SK-N-SH (cell line): Measurements from ENCODE around the gene DYNC1H1. TPM values are rescaled to one million over a fixed set of nuclear protein-coding genes. Genes with fewer than 3 reads are reported as not detected.

Source experiments
- CTCF ChIA-PET: fragments of 300-600, 350-600 bp; formaldehyde crosslinking; extraction: SDS; loops from one replicate; lab custom pipeline; 2021; lab: Yijun Ruan, JAX
- POLR2A ChIA-PET: fragments of 350-600 bp; sonication (Branson Sonifier 250); formaldehyde crosslinking; extraction: SDS; loops from one replicate; lab custom pipeline; 2020; ENCODE audit warnings: antibody characterized with exemption, inconsistent platforms; lab: Yijun Ruan, JAX
- DNase-seq: peaks from one replicate; pipeline ENCODE4 v3.0.0; 2012
- H2AFZ ChIP-seq: fragments of 200-600 bp; sonication (generic); 2 replicates; pipeline ENCODE4 v1.8.1; 2016; ENCODE audit warnings: antibody characterized with exemption, mild to moderate bottlenecking, low read depth
- H3F3A ChIP-seq: fragments of 200-600 bp; sonication (generic); replicated peaks from 2 replicates; pipeline ENCODE3; 2016; ENCODE audit warnings: antibody characterized with exemption, mild to moderate bottlenecking; ENCODE audit not compliant: insufficient read depth
- H3K27ac ChIP-seq, 2 experiments: fragments of 200-500 bp in 1 of 2; fragments of 200-600 bp in 1 of 2; sonication (Bioruptor generic) in 1 of 2; sonication (generic), shearing (Covaris generic) in 1 of 2; 2 replicates each; pipeline versions ENCODE4 v1.5.1 to v1.6.1; 2014 to 2016; ENCODE audit warnings: low read depth in 2 of 2, inconsistent platforms in 1 of 2, low read length in 1 of 2, mild to moderate bottlenecking in 1 of 2, mixed read lengths in 1 of 2
- H3K27me3 ChIP-seq: fragments of 200-600 bp; sonication (generic), shearing (Covaris generic); 2 replicates; pipeline ENCODE4 v1.6.1; 2016; ENCODE audit warnings: mixed run types; ENCODE audit not compliant: insufficient read depth
- H3K36me3 ChIP-seq, 2 experiments: fragments of 200-500 bp in 1 of 2; fragments of 200-600 bp in 1 of 2; sonication (Bioruptor generic) in 1 of 2; sonication (generic) in 1 of 2; replicated peaks in 1 of 2; 2 replicates each; pipeline versions ENCODE3 to v1.5.1; 2014 to 2016; ENCODE audit warnings: low read length in 1 of 2, mild to moderate bottlenecking in 1 of 2; ENCODE audit not compliant: insufficient read depth in 2 of 2, control insufficient read depth in 1 of 2
- H3K4me1 ChIP-seq, 2 experiments: fragments of 200-500 bp in 1 of 2; fragments of 200-600 bp in 1 of 2; sonication (Bioruptor generic) in 1 of 2; sonication (generic), shearing (Covaris generic) in 1 of 2; 2 replicates each; pipeline versions ENCODE4 v1.5.1 to v1.6.1; 2014 to 2016; ENCODE audit warnings: low read depth in 1 of 2, low read length in 1 of 2, mixed run types in 1 of 2; ENCODE audit not compliant: insufficient read depth in 2 of 2, control insufficient read depth in 1 of 2
- H3K4me2 ChIP-seq: fragments of 200-600 bp; sonication (generic), shearing (Covaris generic); 2 replicates; pipeline ENCODE4 v1.6.1; 2017; ENCODE audit warnings: mixed run types
- H3K4me3 ChIP-seq, 2 experiments: fragments of 200-500 bp in 1 of 2; fragments of 200-600 bp in 1 of 2; sonication (Bioruptor generic) in 1 of 2; sonication (generic), shearing (Covaris generic) in 1 of 2; 2 replicates each; pipeline versions ENCODE4 v1.5.1 to v1.8.1; 2014 to 2016; ENCODE audit warnings: low read depth in 2 of 2, inconsistent platforms in 1 of 2, low read length in 1 of 2, mild to moderate bottlenecking in 1 of 2, mixed read lengths in 1 of 2, moderate library complexity in 1 of 2
- H3K79me2 ChIP-seq: fragments of 200-600 bp; sonication (generic); 2 replicates; pipeline ENCODE4 v1.8.1; 2017; ENCODE audit warnings: mild to moderate bottlenecking; ENCODE audit not compliant: insufficient read depth
- H3K9ac ChIP-seq: fragments of 200-600 bp; sonication (generic); 2 replicates; pipeline ENCODE4 v1.6.1; 2017; ENCODE audit warnings: mixed run types
- H3K9me2 ChIP-seq: fragments of 200-600 bp; sonication (generic); 2 replicates; pipeline ENCODE4 v1.6.1; 2017; ENCODE audit warnings: mixed run types
- H3K9me3 ChIP-seq: fragments of 200-600 bp; sonication (generic); 2 replicates; pipeline ENCODE4 v1.6.1; 2017; ENCODE audit warnings: mixed run types, mild to moderate bottlenecking, moderate library complexity
- H4K20me1 ChIP-seq: fragments of 200-600 bp; sonication (generic); 2 replicates; pipeline ENCODE4 v1.6.1; 2017; ENCODE audit warnings: mild to moderate bottlenecking, mixed run types; ENCODE audit not compliant: insufficient read depth
- CTCF ChIP-seq: fragments of 200-600 bp; sonication (generic); IDR thresholded peaks from 2 replicates; pipeline ENCODE4 v1.6.1; 2017; ENCODE audit warnings: antibody characterized with exemption, mild to moderate bottlenecking, moderate library complexity
- FOXJ3 ChIP-seq: sonication (generic); formaldehyde crosslinking; IDR thresholded peaks from 2 replicates; pipeline ENCODE4 v1.5.1; 2020; ENCODE audit warnings: mild to moderate bottlenecking, missing genetic modification reagents
- GABPA ChIP-seq: IDR thresholded peaks from 2 replicates; pipeline ENCODE4 v1.4.0; 2012; ENCODE audit warnings: low read depth, mild to moderate bottlenecking
- IRF3 ChIP-seq: fragments of 150-350 bp; IDR thresholded peaks from 2 replicates; pipeline ENCODE4 v1.6.1; 2016; ENCODE audit warnings: mild to moderate bottlenecking, low read depth, low read length
- MXI1 ChIP-seq: IDR thresholded peaks from 2 replicates; pipeline ENCODE4 v1.6.1; 2012; ENCODE audit warnings: mild to moderate bottlenecking, low read depth, low read length, improper control_type of control experiment
- PBX3 ChIP-seq: IDR thresholded peaks from 2 replicates; pipeline ENCODE4; 2012
- RAD21 ChIP-seq: IDR thresholded peaks from 2 replicates; pipeline ENCODE4 v1.6.1; 2012; ENCODE audit warnings: mild to moderate bottlenecking, low read length
- RCOR1 ChIP-seq: fragments of 150-350 bp; IDR thresholded peaks from 2 replicates; pipeline ENCODE4 v1.6.1; 2017; ENCODE audit warnings: antibody characterized with exemption, low read length
- RXRA ChIP-seq: IDR thresholded peaks from 2 replicates; pipeline ENCODE4 v1.4.0; 2012; ENCODE audit warnings: low read depth, mild to moderate bottlenecking, borderline replicate concordance
- SIN3A ChIP-seq: IDR thresholded peaks from 2 replicates; pipeline ENCODE4 v1.6.1; 2012; ENCODE audit warnings: low read depth, mild to moderate bottlenecking, low read length, moderate library complexity, borderline replicate concordance
- SMC3 ChIP-seq: IDR thresholded peaks from 2 replicates; pipeline ENCODE4 v1.6.1; 2012; ENCODE audit warnings: low read depth, low read length, improper control_type of control experiment
- TAF1 ChIP-seq: IDR thresholded peaks from 2 replicates; pipeline ENCODE4 v1.6.1; 2012; ENCODE audit warnings: low read depth, mild to moderate bottlenecking, low read length, moderate library complexity, borderline replicate concordance
- YY1 ChIP-seq: IDR thresholded peaks from 2 replicates; pipeline ENCODE4 v1.4.0; 2012; ENCODE audit warnings: low read depth, mild to moderate bottlenecking
- WGBS: methylation state at CpG from one replicate; pipeline ENCODE4 v1.1.6; 2017; ENCODE audit warnings: low lambda C conversion rate; 5-methylcytosine and 5-hydroxymethylcytosine counted together
- polyA plus RNA-seq, 3 experiments: library from polyadenylated mRNA; depleted of rRNA; stranded (reverse); fragments of >200 nt; gene quantifications; 2 replicates each; pipeline ENCODE4 v1.2.3, GENCODE V29; 2012
- TF ChIP-seq, protein P1 (sequence below): IDR thresholded peaks from 2 replicates; pipeline ENCODE4 v1.4.0; 2012; ENCODE audit warnings: low read depth
- TF ChIP-seq, protein P2 (sequence below): IDR thresholded peaks from 2 replicates; pipeline ENCODE4 v1.4.0; 2012; ENCODE audit warnings: low read depth, borderline replicate concordance
- TF ChIP-seq, protein P3 (sequence below): IDR thresholded peaks from 2 replicates; pipeline ENCODE4 v1.6.1; 2012; ENCODE audit warnings: mild to moderate bottlenecking, low read depth, low read length, moderate library complexity

Gene DYNC1H1
- polyA plus RNA-seq, 1 of the 3 experiments (the other 2 are of a cell fraction) = 140 TPM

DNA sequence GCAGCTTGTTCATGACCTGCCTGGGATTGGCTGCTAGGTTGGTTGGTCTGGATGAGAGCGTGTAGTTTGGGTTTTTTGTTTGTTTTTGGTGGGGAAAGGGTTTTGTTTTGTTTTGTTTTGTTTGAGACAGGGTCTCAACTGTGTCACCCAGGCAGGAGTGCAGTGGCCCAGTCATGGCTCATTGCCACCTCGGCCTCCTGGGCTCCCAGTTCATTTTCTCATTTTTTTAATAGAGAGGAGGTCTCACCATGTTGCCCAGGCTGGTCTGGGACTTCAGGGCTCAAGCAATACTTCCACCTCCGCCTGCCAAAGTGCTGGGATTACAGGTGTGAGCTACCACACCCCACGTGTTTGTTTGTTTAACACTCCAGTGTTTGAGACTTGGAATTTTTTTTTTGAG, 3.8 kb downstream of the DYNC1H1 start:
- DNase-seq = no peak
- ChIA-PET CTCF (interaction anchor here (1.1 to 1.2 kb wide), 2 partner anchors 16 to 203 kb away, joined by 3 read pairs; no protein-coding TSS in a partner anchor), POLR2A (interaction anchor here (1.2 kb wide), 1 partner anchor 20 kb away, joined by 4 read pairs; no protein-coding TSS in a partner anchor)
- H3K27ac ChIP-seq = no peak overlapping the region
- peaks cover 23 to 24% of the 10 kb centered on the region in 2 experiments for H3K4me1 ChIP-seq
- H3K27me3 ChIP-seq = no peaks in the 10 kb centered on the region
- no peak overlapping the region for H3K4me3 ChIP-seq
- no peak for TF ChIP-seq PBX3
- no peak for TF ChIP-seq FOXJ3
- TF ChIP-seq MXI1 = no peak
- TF ChIP-seq RCOR1 = no peak
- no peak for TF ChIP-seq YY1
- no peak for TF ChIP-seq GABPA
- no peak for TF ChIP-seq SMC3
- TF ChIP-seq SIN3A = no peak
- no peak for TF ChIP-seq RXRA
- TF ChIP-seq TAF1 = no peak
- TF ChIP-seq CTCF = no peak
- TF ChIP-seq, protein P1, sequence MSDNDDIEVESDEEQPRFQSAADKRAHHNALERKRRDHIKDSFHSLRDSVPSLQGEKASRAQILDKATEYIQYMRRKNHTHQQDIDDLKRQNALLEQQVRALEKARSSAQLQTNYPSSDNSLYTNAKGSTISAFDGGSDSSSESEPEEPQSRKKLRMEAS = no peak
- TF ChIP-seq, protein P2, sequence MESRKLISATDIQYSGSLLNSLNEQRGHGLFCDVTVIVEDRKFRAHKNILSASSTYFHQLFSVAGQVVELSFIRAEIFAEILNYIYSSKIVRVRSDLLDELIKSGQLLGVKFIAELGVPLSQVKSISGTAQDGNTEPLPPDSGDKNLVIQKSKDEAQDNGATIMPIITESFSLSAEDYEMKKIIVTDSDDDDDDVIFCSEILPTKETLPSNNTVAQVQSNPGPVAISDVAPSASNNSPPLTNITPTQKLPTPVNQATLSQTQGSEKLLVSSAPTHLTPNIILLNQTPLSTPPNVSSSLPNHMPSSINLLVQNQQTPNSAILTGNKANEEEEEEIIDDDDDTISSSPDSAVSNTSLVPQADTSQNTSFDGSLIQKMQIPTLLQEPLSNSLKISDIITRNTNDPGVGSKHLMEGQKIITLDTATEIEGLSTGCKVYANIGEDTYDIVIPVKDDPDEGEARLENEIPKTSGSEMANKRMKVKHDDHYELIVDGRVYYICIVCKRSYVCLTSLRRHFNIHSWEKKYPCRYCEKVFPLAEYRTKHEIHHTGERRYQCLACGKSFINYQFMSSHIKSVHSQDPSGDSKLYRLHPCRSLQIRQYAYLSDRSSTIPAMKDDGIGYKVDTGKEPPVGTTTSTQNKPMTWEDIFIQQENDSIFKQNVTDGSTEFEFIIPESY = no peak
- no peak for TF ChIP-seq RAD21
- no peak for TF ChIP-seq IRF3
- TF ChIP-seq, protein P3, sequence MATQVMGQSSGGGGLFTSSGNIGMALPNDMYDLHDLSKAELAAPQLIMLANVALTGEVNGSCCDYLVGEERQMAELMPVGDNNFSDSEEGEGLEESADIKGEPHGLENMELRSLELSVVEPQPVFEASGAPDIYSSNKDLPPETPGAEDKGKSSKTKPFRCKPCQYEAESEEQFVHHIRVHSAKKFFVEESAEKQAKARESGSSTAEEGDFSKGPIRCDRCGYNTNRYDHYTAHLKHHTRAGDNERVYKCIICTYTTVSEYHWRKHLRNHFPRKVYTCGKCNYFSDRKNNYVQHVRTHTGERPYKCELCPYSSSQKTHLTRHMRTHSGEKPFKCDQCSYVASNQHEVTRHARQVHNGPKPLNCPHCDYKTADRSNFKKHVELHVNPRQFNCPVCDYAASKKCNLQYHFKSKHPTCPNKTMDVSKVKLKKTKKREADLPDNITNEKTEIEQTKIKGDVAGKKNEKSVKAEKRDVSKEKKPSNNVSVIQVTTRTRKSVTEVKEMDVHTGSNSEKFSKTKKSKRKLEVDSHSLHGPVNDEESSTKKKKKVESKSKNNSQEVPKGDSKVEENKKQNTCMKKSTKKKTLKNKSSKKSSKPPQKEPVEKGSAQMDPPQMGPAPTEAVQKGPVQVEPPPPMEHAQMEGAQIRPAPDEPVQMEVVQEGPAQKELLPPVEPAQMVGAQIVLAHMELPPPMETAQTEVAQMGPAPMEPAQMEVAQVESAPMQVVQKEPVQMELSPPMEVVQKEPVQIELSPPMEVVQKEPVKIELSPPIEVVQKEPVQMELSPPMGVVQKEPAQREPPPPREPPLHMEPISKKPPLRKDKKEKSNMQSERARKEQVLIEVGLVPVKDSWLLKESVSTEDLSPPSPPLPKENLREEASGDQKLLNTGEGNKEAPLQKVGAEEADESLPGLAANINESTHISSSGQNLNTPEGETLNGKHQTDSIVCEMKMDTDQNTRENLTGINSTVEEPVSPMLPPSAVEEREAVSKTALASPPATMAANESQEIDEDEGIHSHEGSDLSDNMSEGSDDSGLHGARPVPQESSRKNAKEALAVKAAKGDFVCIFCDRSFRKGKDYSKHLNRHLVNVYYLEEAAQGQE = no peak
- 93% methylated on average over 4 of the region's 4 CpGs for WGBS
- peaks cover 48% of the 10 kb centered on the region for H4K20me1 ChIP-seq
- peaks cover 84% of the 10 kb centered on the region for H3K79me2 ChIP-seq
- H3K9me3 ChIP-seq = no peaks in the 10 kb centered on the region
- peaks cover 9 to 27% of the 10 kb centered on the region in 2 experiments for H3K36me3 ChIP-seq
- no peaks in the 10 kb centered on the region for H3K9me2 ChIP-seq
- peaks cover 19% of the 10 kb centered on the region for H3F3A ChIP-seq
- H3K9ac ChIP-seq = no peak overlapping the region
- no peak overlapping the region for H2AFZ ChIP-seq
- peak overlapping the region; percentile 78 for H3K4me2 ChIP-seq
